Immature natural killer cell (primary cell): ENCODE data around the gene DENND4B. TPM values are rescaled to one million over a fixed set of nuclear protein-coding genes. Genes with fewer than 3 reads are reported as not detected.
"Not testable (repeated sequence)": the region's sequence is repeated elsewhere in the genome, so short reads cannot be mapped to it uniquely, and the experiment has no call there.

Experiments used
- DNase-seq, 3 donors: peaks; one replicate each; pipeline ENCODE4 v3.0.0; 2022; ENCODE audit warnings: mixed read lengths in 1 of 3
- H3K27ac Mint-ChIP-seq, 6 donors: one replicate each; pipeline ENCODE4 v1.8.0; 2020; ENCODE audit warnings: mixed read lengths in 6 of 6, mild to moderate bottlenecking in 5 of 6, inconsistent platforms in 4 of 6, moderate library complexity in 3 of 6
- H3K27me3 Mint-ChIP-seq, 3 donors: one replicate each; pipeline ENCODE4 v1.8.0; 2020 to 2021; ENCODE audit warnings: low read depth in 3 of 3, mild to moderate bottlenecking in 3 of 3, mixed read lengths in 3 of 3, moderate library complexity in 3 of 3, inconsistent platforms in 1 of 3
- H3K36me3 Mint-ChIP-seq, 3 donors: one replicate each; pipeline ENCODE4 v1.8.0; 2020; ENCODE audit warnings: mixed read lengths in 3 of 3, inconsistent platforms in 2 of 3, mild to moderate bottlenecking in 2 of 3
- H3K4me1 Mint-ChIP-seq, 2 donors: one replicate each; pipeline ENCODE4 v1.8.0; 2020; ENCODE audit warnings: inconsistent platforms in 2 of 2, mild to moderate bottlenecking in 2 of 2, mixed read lengths in 2 of 2, moderate library complexity in 1 of 2
- H3K4me3 Mint-ChIP-seq, 5 donors: one replicate each; pipeline ENCODE4 v1.8.0; 2020; ENCODE audit warnings: mild to moderate bottlenecking in 5 of 5, mixed read lengths in 5 of 5, inconsistent platforms in 3 of 5, moderate library complexity in 3 of 5
- H3K9me3 Mint-ChIP-seq, 6 donors: one replicate each; pipeline ENCODE4 v1.8.0; 2020; ENCODE audit warnings: mild to moderate bottlenecking in 6 of 6, mixed read lengths in 6 of 6, inconsistent platforms in 4 of 6, moderate library complexity in 3 of 6
- polyA plus RNA-seq, 3 donors: library from polyadenylated mRNA; unstranded; fragments of 300-500 nt; fragmentation: Illumina TruSeq; gene quantifications; one replicate each; pipeline ENCODE4 v1.2.3, GENCODE V29; 2021

Gene DENND4B
- polyA plus RNA-seq, 3 donors from 2014 or later, result 9.9 to 37.1 (median 11.5) TPM

GRCh38 chr1:153981735-153982134 lies 35.2 kb upstream of the DENND4B start:
- not testable (repeated sequence) for H3K27ac Mint-ChIP-seq, H3K4me3 Mint-ChIP-seq, DNase-seq, H3K9me3 Mint-ChIP-seq, H3K36me3 Mint-ChIP-seq
- H3K4me1 Mint-ChIP-seq, result peaks cover 21 to 32% of the 10 kb centered on the region in 2 donors
- peaks cover 2 to 17% (median 12%) of the 10 kb centered on the region in 3 donors for H3K27me3 Mint-ChIP-seq

GRCh38 chr1:153979091-153979490 lies 32.6 kb upstream of the DENND4B start:
- Mint-ChIP-seq H3K4me1 (peaks cover 32 to 35% of the 10 kb centered on the region in 2 donors), H3K36me3 (peaks cover 0 to 15% (median 5%) of the 10 kb centered on the region in 3 donors), H3K4me3 (peak overlapping the region in 2 of 5 donors; percentile 33 to 95)
- not testable (repeated sequence) for H3K27ac Mint-ChIP-seq, H3K27me3 Mint-ChIP-seq, H3K9me3 Mint-ChIP-seq, DNase-seq

GRCh38 chr1:153978274-153978909 lies 31.9 kb upstream of the DENND4B start:
- no peaks in the 10 kb centered on the region for H3K9me3 Mint-ChIP-seq
- peaks cover 0 to 17% (median 5%) of the 10 kb centered on the region in 3 donors for H3K36me3 Mint-ChIP-seq
- H3K27me3 Mint-ChIP-seq, result peaks cover 0 to 5% (median 2%) of the 10 kb centered on the region in 3 donors
- H3K4me3 Mint-ChIP-seq, result peak overlapping the region; percentile 93 to 97 (median 95)
- DNase-seq, result no peak
- H3K27ac Mint-ChIP-seq, result peak overlapping the region; percentile 84 to 95 (median 94)
- H3K4me1 Mint-ChIP-seq, result peaks cover 33 to 35% of the 10 kb centered on the region in 2 donors

GRCh38 chr1:153977250-153978240 lies 31.0 kb upstream of the DENND4B start, which contains the start of gene JTB:
Gene JTB, minus strand, starts transcription at chr1:153977674. Its CDS starts 422 bp downstream, at chr1:153977252.
- H3K36me3 Mint-ChIP-seq, result peaks cover 0 to 24% (median 5%) of the 10 kb centered on the region in 3 donors
- peak within 1 kb of the TSS; percentile 93 to 97 (median 95) for H3K4me3 Mint-ChIP-seq
- H3K27me3 Mint-ChIP-seq, result peaks cover 0 to 5% (median 2%) of the 10 kb centered on the region in 3 donors
- H3K9me3 Mint-ChIP-seq, result no peaks in the 10 kb centered on the region
- H3K4me1 Mint-ChIP-seq, result peaks cover 33 to 35% of the 10 kb centered on the region in 2 donors
- DNase-seq, result peak; percentile 71 to 76 (median 74)
- peak within 1 kb of the TSS; percentile 84 to 95 (median 94) for H3K27ac Mint-ChIP-seq

GRCh38 chr1:153976819-153977249 lies 30.3 kb upstream of the DENND4B start:
- Mint-ChIP-seq H3K9me3 (no peaks in the 10 kb centered on the region), H3K4me1 (peaks cover 33 to 35% of the 10 kb centered on the region in 2 donors), H3K36me3 (peaks cover 0 to 24% (median 5%) of the 10 kb centered on the region in 3 donors), H3K27ac (peak overlapping the region; percentile 84 to 95 (median 94)), H3K27me3 (peaks cover 0 to 5% (median 2%) of the 10 kb centered on the region in 3 donors), H3K4me3 (peak overlapping the region; percentile 93 to 97 (median 95))
- DNase-seq, result no peak

- H3K4me3 Mint-ChIP-seq, result peak overlapping the region in 1 of 5 donors; percentile 27
- no peaks in the 10 kb centered on the region for H3K9me3 Mint-ChIP-seq
- peaks cover 0 to 24% (median 5%) of the 10 kb centered on the region in 3 donors for H3K36me3 Mint-ChIP-seq
- peaks cover 37 to 38% of the 10 kb centered on the region in 2 donors for H3K4me1 Mint-ChIP-seq
- DNase-seq, result no peak
- peaks cover 0 to 5% (median 2%) of the 10 kb centered on the region in 3 donors for H3K27me3 Mint-ChIP-seq
- H3K27ac Mint-ChIP-seq, result peak overlapping the region in 3 of 6 donors; percentile 35 to 74 (median 73)
These were observed 27.0 kb upstream of the DENND4B start for GRCh38 chr1:153973525-153973924.

- DNase-seq, result no peak
- H3K9me3 Mint-ChIP-seq, result no peaks in the 10 kb centered on the region
- H3K4me3 Mint-ChIP-seq, result peak overlapping the region in 1 of 5 donors; percentile 27
- H3K4me1 Mint-ChIP-seq, result peaks cover 37 to 39% of the 10 kb centered on the region in 2 donors
- peak overlapping the region in 3 of 6 donors; percentile 35 to 74 (median 73) for H3K27ac Mint-ChIP-seq
- peaks cover 0 to 5% (median 2%) of the 10 kb centered on the region in 3 donors for H3K27me3 Mint-ChIP-seq
- H3K36me3 Mint-ChIP-seq, result peaks cover 0 to 24% (median 5%) of the 10 kb centered on the region in 3 donors
These were observed 26.6 kb upstream of the DENND4B start for GRCh38 chr1:153973071-153973470.

GRCh38 chr1:153970346-153970745 lies 23.8 kb upstream of the DENND4B start:
- Mint-ChIP-seq H3K36me3 (peaks cover 0 to 17% (median 0%) of the 10 kb centered on the region in 3 donors), H3K9me3 (no peaks in the 10 kb centered on the region), H3K4me3 (no peak overlapping the region), H3K27ac (no peak overlapping the region), H3K27me3 (peaks cover 0 to 3% (median 0%) of the 10 kb centered on the region in 3 donors), H3K4me1 (peaks cover 40 to 41% of the 10 kb centered on the region in 2 donors)
- DNase-seq, result no peak

GRCh38 chr1:153968972-153969371 lies 22.5 kb upstream of the DENND4B start:
- peak overlapping the region; percentile 84 to 99 (median 94) for H3K27ac Mint-ChIP-seq
- H3K9me3 Mint-ChIP-seq, result no peaks in the 10 kb centered on the region
- H3K27me3 Mint-ChIP-seq, result peaks cover 0 to under 1% (median 0%) of the 10 kb centered on the region in 3 donors
- peaks cover 42 to 47% of the 10 kb centered on the region in 2 donors for H3K4me1 Mint-ChIP-seq
- no peak for DNase-seq
- H3K36me3 Mint-ChIP-seq, result peaks cover 0 to 8% (median 0%) of the 10 kb centered on the region in 3 donors
- H3K4me3 Mint-ChIP-seq, result peak overlapping the region; percentile 62 to 98 (median 96)

- H3K4me1 Mint-ChIP-seq, result peaks cover 48 to 53% of the 10 kb centered on the region in 2 donors
- H3K36me3 Mint-ChIP-seq, result peaks cover 0 to 7% (median 0%) of the 10 kb centered on the region in 3 donors
- H3K27ac Mint-ChIP-seq, result peak overlapping the region; percentile 89 to 99 (median 97)
- no peak for DNase-seq
- H3K9me3 Mint-ChIP-seq, result no peaks in the 10 kb centered on the region
- H3K27me3 Mint-ChIP-seq, result peaks cover 0 to 3% (median 2%) of the 10 kb centered on the region in 3 donors
- peak overlapping the region; percentile 91 to 98 (median 97) for H3K4me3 Mint-ChIP-seq
These were observed 21.9 kb upstream of the DENND4B start for GRCh38 chr1:153968408-153968807.

- peaks cover 0 to 4% (median 3%) of the 10 kb centered on the region in 3 donors for H3K27me3 Mint-ChIP-seq
- H3K9me3 Mint-ChIP-seq, result no peaks in the 10 kb centered on the region
- H3K27ac Mint-ChIP-seq, result peak overlapping the region; percentile 89 to 99 (median 97)
- peak overlapping the region; percentile 91 to 98 (median 97) for H3K4me3 Mint-ChIP-seq
- DNase-seq, result no peak
- peaks cover 52 to 57% of the 10 kb centered on the region in 2 donors for H3K4me1 Mint-ChIP-seq
- H3K36me3 Mint-ChIP-seq, result peaks cover 0 to 4% (median 0%) of the 10 kb centered on the region in 3 donors
These were observed 21.5 kb upstream of the DENND4B start for GRCh38 chr1:153968000-153968363.

- peak within 1 kb of the TSS; percentile 91 to 98 (median 97) for H3K4me3 Mint-ChIP-seq
- H3K4me1 Mint-ChIP-seq, result peaks cover 58 to 64% of the 10 kb centered on the region in 2 donors
- no peaks in the 10 kb centered on the region for H3K9me3 Mint-ChIP-seq
- peak within 1 kb of the TSS; percentile 89 to 99 (median 97) for H3K27ac Mint-ChIP-seq
- H3K36me3 Mint-ChIP-seq, result no peaks in the 10 kb centered on the region
- peaks cover 0 to 4% (median 3%) of the 10 kb centered on the region in 3 donors for H3K27me3 Mint-ChIP-seq
- DNase-seq, result peak; percentile 88 to 89 (median 89)
These were observed 20.8 kb upstream of the DENND4B start, which contains the start of gene CREB3L4 for GRCh38 chr1:153967107-153967999. Gene CREB3L4, plus strand, starts transcription at chr1:153967902. Its CDS starts 624 bp downstream, at chr1:153968526.
